Activated CD4-positive, alpha-beta T cell treated with anti-CD3 and anti-CD28 coated beads for 36 hours (primary cell): ENCODE results near the gene ARMH1. TPM values are rescaled to one million over a fixed set of nuclear protein-coding genes. Genes with fewer than 3 reads are reported as not detected.

Source experiments
- ATAC-seq: fragments of 200-7000 bp; cut with Tn5 transposase; one replicate; pipeline ENCODE4 v1.10.0; 2021; ENCODE audit warnings: mild to moderate bottlenecking, moderate library complexity
- CTCF ChIA-PET: fragments of 350-600 bp; sonication (Branson Sonifier 250); formaldehyde crosslinking; loops from one replicate; lab custom pipeline; 2021; ENCODE audit warnings: antibody characterized with exemption; lab: Charles Lee
- POLR2A ChIA-PET: fragments of 350-600 bp; sonication (Branson Sonifier 250); formaldehyde crosslinking; loops from one replicate; lab custom pipeline; 2021; ENCODE audit warnings: antibody characterized with exemption, inconsistent platforms; lab: Charles Lee
- DNase-seq: peaks from one replicate; pipeline ENCODE4 v3.0.0-alpha.2; 2020
- H3K27ac Mint-ChIP-seq: one replicate; pipeline ENCODE4 v1.8.0; 2021; ENCODE audit warnings: mixed read lengths
- H3K27me3 Mint-ChIP-seq: one replicate; pipeline ENCODE4 v1.8.0; 2021; ENCODE audit warnings: mixed read lengths
- H3K36me3 Mint-ChIP-seq: one replicate; pipeline ENCODE4 v1.8.0; 2021; ENCODE audit warnings: low read depth, mixed read lengths
- H3K4me1 Mint-ChIP-seq: one replicate; pipeline ENCODE4 v1.8.0; 2021; ENCODE audit warnings: mixed read lengths
- H3K4me3 Mint-ChIP-seq: one replicate; pipeline ENCODE4 v1.8.0; 2021; ENCODE audit warnings: mild to moderate bottlenecking, moderate library complexity, mixed read lengths
- H3K9me3 Mint-ChIP-seq: one replicate; pipeline ENCODE4 v1.8.0; 2021; ENCODE audit warnings: low read depth, mixed read lengths
- intact Hi-C, 2 experiments: fragments of 100-400 bp; cut with DNase I in 1 of 2; cut with micrococcal nuclease in 1 of 2; formaldehyde crosslinking; loops; one replicate each; pipeline versions ENCODE4 v1.14.2 to v1.15.1; 2022 to 2024; cut with DNase I, micrococcal nuclease
- total RNA-seq, 2 experiments: library from RNA; stranded (reverse); gene quantifications; one replicate each; pipeline ENCODE4 v1.2.3, GENCODE V29; 2021

The ARMH1 gene
- total RNA-seq, 2 experiments from 2014 or later = 67.3 to 75.1 TPM

DNA sequence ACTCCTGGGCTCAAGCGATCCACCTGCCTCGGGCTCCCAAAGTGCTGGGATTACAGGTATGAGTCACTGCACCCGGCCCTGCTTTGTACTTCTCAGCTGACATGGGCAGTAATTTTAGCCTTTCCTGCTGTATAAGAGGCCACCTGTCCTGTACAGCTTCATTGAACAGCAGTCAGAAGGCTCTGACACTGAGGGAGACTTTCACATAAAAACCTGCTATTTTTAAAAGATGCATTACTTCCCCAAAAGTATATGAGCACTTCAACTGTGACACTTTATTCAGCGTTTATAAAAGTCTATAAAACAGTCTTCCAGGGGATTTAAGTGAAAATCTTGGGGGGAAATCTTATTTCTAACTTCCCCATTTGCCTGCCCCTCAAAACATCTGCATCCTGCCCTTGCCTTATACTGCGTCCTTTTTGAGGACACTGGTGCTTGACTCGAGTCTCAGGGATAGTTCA lies 38.8 kb downstream of the ARMH1 start:
- ChIA-PET POLR2A (interaction anchor here (0.6 to 3.6 kb wide), 4 partner anchors 8 to 228 kb away, joined by 3 to 15 read pairs (median 5); no protein-coding TSS in a partner anchor), CTCF (interaction anchor here (1.0 to 1.8 kb wide), 2 partner anchors 17 to 39 kb away, joined by 3 read pairs; partner anchors contain the start of gene TMEM53)
- no peaks in the 10 kb centered on the region for H3K36me3 Mint-ChIP-seq
- ATAC-seq (no peak), DNase-seq (no peak)
- peaks cover 40% of the 10 kb centered on the region for H3K4me1 Mint-ChIP-seq
- no peaks in the 10 kb centered on the region for H3K9me3 Mint-ChIP-seq
- no peak overlapping the region for H3K27ac Mint-ChIP-seq
- intact Hi-C loops = no loop called here
- H3K27me3 Mint-ChIP-seq = no peaks in the 10 kb centered on the region
- no peak overlapping the region for H3K4me3 Mint-ChIP-seq

DNA sequence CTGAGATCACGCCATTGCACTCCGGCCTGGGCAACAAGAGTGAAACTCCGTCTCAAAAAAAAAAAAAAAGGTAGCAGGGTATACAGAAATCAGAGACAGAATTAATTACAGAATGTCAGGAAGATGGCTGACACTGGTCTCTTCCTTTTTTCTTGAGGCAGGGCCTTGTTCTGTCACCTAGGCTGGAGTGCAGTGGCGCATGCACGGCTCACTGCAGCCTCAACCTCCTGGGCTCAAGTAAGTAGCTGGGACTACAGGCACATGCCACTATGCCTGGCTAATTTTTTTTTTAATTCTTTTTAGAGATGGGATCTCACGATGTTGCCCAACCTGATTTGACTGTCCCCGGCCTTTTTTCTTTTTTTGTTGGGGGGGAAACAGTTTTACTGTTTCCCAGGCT lies 40.0 kb downstream of the ARMH1 start:
- peaks cover 43% of the 10 kb centered on the region for H3K4me1 Mint-ChIP-seq
- DNase-seq (no peak), ATAC-seq (no peak)
- peak overlapping the region; percentile 67 for H3K27ac Mint-ChIP-seq
- H3K36me3 Mint-ChIP-seq = no peaks in the 10 kb centered on the region
- intact Hi-C loops = loop anchor here (2.0 kb wide), 2 partner anchors 16 to 778 kb away; partner anchors contain the start of gene RNU5D-1 (in 1 of the 2)
- H3K4me3 Mint-ChIP-seq = no peak overlapping the region
- CTCF ChIA-PET = interaction anchor here (0.6 to 4.1 kb wide), 7 partner anchors 8 to 476 kb away, joined by 3 to 17 read pairs (median 3); partner anchors contain the start of genes RNU5D-1 and TMEM53
- no peaks in the 10 kb centered on the region for H3K27me3 Mint-ChIP-seq
- no peaks in the 10 kb centered on the region for H3K9me3 Mint-ChIP-seq
- POLR2A ChIA-PET = no interaction called here

DNA sequence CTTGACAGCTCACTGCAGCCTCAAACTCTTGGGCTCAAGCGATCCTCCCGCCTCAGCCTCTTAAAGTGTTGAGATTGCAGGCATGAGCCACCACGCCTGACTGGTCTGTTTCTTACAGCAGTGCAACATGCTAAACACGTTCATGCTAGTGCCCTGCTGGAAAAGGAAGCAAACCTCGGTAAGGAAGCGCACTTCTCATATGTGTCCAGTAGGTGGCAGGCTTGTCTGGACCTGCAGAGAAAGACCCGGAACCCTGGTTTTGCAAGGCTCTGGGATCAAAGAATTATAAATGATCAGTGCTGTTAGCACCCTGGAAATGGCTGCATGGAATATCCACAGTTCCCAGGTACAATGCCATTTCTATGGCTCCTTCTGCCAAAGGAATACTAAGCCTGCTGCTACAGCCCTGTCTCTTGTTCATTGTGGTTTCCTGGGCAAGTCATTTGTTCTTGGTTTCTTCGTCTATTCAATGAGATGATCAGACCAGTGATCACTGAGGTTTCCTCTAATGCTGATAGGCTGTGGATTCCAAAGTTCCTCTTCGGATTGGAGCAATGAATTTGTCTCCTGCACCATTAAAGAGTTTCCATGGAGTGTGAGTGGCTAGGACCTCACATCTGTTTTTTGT lies 40.5 kb downstream of the ARMH1 start:
- intact Hi-C loops = loop anchor here (2.0 kb wide), 2 partner anchors 16 to 778 kb away; partner anchors contain the start of gene RNU5D-1 (in 1 of the 2)
- POLR2A ChIA-PET = interaction anchor here (0.6 kb wide), 2 partner anchors 293 to 899 kb away, joined by 3 to 4 read pairs; no protein-coding TSS in a partner anchor

DNA sequence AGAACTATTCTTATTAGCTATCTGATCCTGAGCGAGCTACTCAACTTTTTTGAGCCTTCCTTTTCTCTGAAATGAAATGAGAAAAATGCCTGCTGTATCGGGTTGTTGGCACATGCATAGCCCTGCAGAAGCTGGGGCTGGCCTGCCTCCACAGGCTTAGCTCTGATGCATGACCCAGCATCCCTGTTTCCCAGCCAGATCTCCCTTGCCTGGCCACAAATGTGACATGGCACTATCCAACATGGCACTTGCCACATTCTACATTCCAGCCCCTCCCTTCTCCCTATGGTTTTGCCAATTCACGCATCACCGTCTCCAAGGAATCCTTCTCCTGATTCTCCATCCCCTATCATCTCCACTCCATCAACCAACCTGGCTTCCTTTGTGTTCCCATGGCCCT lies 42.6 kb downstream of the ARMH1 start:
- no peak overlapping the region for H3K27ac Mint-ChIP-seq
- peaks cover 69% of the 10 kb centered on the region for H3K4me1 Mint-ChIP-seq
- intact Hi-C loops = no loop called here
- ChIA-PET CTCF (interaction anchor here (1.3 to 5.7 kb wide), 4 partner anchors 8 to 301 kb away, joined by 5 to 34 read pairs (median 12); partner anchors contain the start of gene RNU5D-1), POLR2A (interaction anchor here (2.0 to 18.5 kb wide), 2 partner anchors 13 to 104 kb away, joined by 13 to 675 read pairs; partner anchors contain the start of gene RNU5D-1)
- no peak for ATAC-seq
- H3K9me3 Mint-ChIP-seq = no peaks in the 10 kb centered on the region
- no peak for DNase-seq
- H3K27me3 Mint-ChIP-seq = no peaks in the 10 kb centered on the region
- peaks cover 3% of the 10 kb centered on the region for H3K36me3 Mint-ChIP-seq
- no peak overlapping the region for H3K4me3 Mint-ChIP-seq

More for the DNA sequence above, 40.5 kb downstream of the ARMH1 start:
- Mint-ChIP-seq H3K9me3 (no peaks in the 10 kb centered on the region), H3K36me3 (no peaks in the 10 kb centered on the region), H3K4me3 (peak overlapping the region; percentile 16), H3K27ac (peak overlapping the region; percentile 67), H3K27me3 (no peaks in the 10 kb centered on the region), H3K4me1 (peaks cover 48% of the 10 kb centered on the region)
- CTCF ChIA-PET = interaction anchor here (0.6 to 5.7 kb wide), 8 partner anchors 9 to 477 kb away, joined by 3 to 34 read pairs (median 4); partner anchors contain the start of genes RNU5D-1 and TMEM53
- DNase-seq (peak; percentile 79), ATAC-seq (peak; percentile 81)

DNA sequence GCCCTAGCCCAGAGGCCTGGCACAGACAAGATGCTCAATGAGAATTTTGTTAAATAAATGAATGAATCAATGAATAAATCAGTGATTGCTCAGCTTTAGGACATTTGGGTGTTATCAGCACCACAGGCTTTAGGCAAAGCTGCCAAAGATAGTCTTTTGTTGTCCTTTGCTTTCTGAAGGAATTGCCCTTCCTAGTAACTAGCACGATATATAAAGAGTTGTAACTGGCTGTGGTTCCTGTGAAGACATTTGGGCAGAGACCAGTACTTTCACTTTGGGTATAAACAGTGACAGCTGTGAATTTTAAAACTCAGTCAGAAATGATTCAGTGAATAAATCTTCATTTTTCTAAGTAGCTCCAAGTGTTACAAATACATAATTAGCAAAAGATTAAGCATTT lies 43.1 kb downstream of the ARMH1 start:
- no peak overlapping the region for H3K27ac Mint-ChIP-seq
- ChIA-PET CTCF (interaction anchor here (0.5 to 5.7 kb wide), 7 partner anchors 9 to 301 kb away, joined by 3 to 34 read pairs (median 5); partner anchors contain the start of gene RNU5D-1), POLR2A (interaction anchor here (0.6 to 18.5 kb wide), 4 partner anchors 13 to 108 kb away, joined by 4 to 675 read pairs (median 8); partner anchors contain the start of genes ARMH1, RNU5D-1 and TMEM53)
- H3K4me1 Mint-ChIP-seq = peaks cover 70% of the 10 kb centered on the region
- ATAC-seq (no peak), DNase-seq (no peak)
- no peaks in the 10 kb centered on the region for H3K9me3 Mint-ChIP-seq
- H3K36me3 Mint-ChIP-seq = peaks cover 3% of the 10 kb centered on the region
- intact Hi-C loops = no loop called here
- no peaks in the 10 kb centered on the region for H3K27me3 Mint-ChIP-seq
- no peak overlapping the region for H3K4me3 Mint-ChIP-seq

DNA sequence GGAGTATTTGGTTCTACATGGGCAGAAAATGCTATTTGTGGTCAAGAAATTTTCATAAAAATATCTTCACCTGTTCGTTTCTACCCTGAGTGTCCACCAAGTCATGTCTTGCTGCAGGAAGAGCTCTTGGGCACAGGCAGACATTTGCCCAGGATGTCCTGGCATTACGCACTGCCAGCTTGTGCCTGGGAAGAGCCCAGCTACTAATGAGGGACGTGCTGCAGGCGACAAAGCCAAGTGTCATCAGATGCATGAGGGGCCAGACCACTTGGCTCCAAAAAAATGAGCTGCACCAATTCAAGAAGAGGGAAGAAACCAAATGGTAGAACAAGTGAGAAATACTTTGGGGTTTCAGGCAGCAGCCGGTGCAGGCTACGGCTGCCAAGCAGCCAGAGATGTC lies 43.6 kb downstream of the ARMH1 start:
- CTCF ChIA-PET = interaction anchor here (0.5 to 5.7 kb wide), 8 partner anchors 9 to 352 kb away, joined by 3 to 34 read pairs (median 3); partner anchors contain the start of gene RNU5D-1
- Mint-ChIP-seq H3K9me3 (no peaks in the 10 kb centered on the region), H3K36me3 (peaks cover 3% of the 10 kb centered on the region), H3K4me1 (peaks cover 73% of the 10 kb centered on the region), H3K27ac (no peak overlapping the region), H3K4me3 (no peak overlapping the region), H3K27me3 (no peaks in the 10 kb centered on the region)
- intact Hi-C loops = no loop called here
- ATAC-seq = no peak
- POLR2A ChIA-PET = interaction anchor here (0.6 to 18.5 kb wide), 4 partner anchors 12 to 107 kb away, joined by 4 to 675 read pairs (median 8); partner anchors contain the start of genes ARMH1, RNU5D-1 and TMEM53
- DNase-seq = no peak

DNA sequence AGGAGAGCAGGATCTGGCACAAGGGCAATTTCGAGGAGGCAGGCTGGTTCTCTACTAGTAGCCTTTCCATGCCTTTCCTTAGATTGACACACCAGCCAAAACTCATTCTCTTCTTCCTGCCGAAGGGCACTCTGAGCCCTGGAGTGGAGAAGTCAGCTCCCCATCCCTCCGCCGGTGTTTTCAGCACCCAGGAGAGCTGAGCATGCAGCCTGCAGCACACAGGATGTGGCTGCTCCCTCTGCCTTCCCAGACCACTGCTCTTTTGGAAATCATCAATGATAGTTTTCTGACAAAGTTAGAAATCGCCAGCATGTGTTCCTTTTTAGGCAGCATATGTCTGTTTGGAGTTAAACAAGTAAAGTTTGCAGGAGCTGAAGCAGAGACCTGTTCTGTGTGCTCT lies 44.8 kb downstream of the ARMH1 start:
- POLR2A ChIA-PET = interaction anchor here (0.5 to 18.5 kb wide), 7 partner anchors 11 to 102 kb away, joined by 3 to 675 read pairs (median 5); partner anchors contain the start of genes PLK3 and RNU5D-1
- CTCF ChIA-PET = interaction anchor here (0.7 to 5.7 kb wide), 3 partner anchors 10 to 1584 kb away, joined by 4 to 34 read pairs (median 7); partner anchors contain the start of gene RNU5D-1
- no peaks in the 10 kb centered on the region for H3K9me3 Mint-ChIP-seq
- intact Hi-C loops = no loop called here
- H3K4me1 Mint-ChIP-seq = peaks cover 83% of the 10 kb centered on the region
- no peak for DNase-seq
- no peak for ATAC-seq
- H3K27ac Mint-ChIP-seq = no peak overlapping the region
- H3K4me3 Mint-ChIP-seq = no peak overlapping the region
- H3K36me3 Mint-ChIP-seq = peaks cover 5% of the 10 kb centered on the region
- H3K27me3 Mint-ChIP-seq = no peaks in the 10 kb centered on the region

DNA sequence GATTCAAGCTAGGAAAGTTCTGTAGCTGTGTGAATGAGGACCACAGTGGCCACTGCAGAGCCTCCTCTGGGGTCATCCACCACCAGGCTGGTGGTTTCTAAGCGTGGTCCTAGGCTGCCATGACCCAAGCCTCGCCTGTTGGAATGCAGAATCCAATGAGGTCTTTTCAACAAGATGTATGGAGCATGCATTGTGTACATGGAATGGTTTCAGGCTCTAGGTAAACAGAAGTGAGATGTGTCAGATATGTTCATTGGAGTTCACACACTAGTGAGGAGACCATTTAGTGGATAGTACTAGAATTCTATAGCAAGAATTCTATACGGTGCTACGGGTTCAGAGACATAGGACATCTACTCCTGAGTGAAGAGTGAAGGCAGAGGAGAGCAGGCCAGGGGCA lies 45.8 kb downstream of the ARMH1 start:
- no peaks in the 10 kb centered on the region for H3K27me3 Mint-ChIP-seq
- no peaks in the 10 kb centered on the region for H3K9me3 Mint-ChIP-seq
- H3K4me3 Mint-ChIP-seq = peak overlapping the region; percentile 16
- CTCF ChIA-PET = interaction anchor here (0.7 to 5.7 kb wide), 2 partner anchors 9 to 1583 kb away, joined by 4 to 34 read pairs; partner anchors contain the start of gene RNU5D-1
- POLR2A ChIA-PET = interaction anchor here (0.6 to 18.5 kb wide), 12 partner anchors 11 to 1526 kb away, joined by 3 to 675 read pairs (median 16); partner anchors contain the start of genes BEST4, PLK3, RNU5D-1 and RPS8
- peak overlapping the region; percentile 47 for H3K27ac Mint-ChIP-seq
- DNase-seq (no peak), ATAC-seq (no peak)
- peaks cover 11% of the 10 kb centered on the region for H3K36me3 Mint-ChIP-seq
- intact Hi-C loops = loop anchor here (2.0 to 5.0 kb wide), 4 partner anchors 19 to 582 kb away; partner anchors contain the start of genes ARMH1 (in 1 of the 2), EIF2B3 (in 1 of the 2), KIF2C (in 1 of the 2) and TMEM53 (in 1 of the 2)
- peaks cover 83% of the 10 kb centered on the region for H3K4me1 Mint-ChIP-seq

DNA sequence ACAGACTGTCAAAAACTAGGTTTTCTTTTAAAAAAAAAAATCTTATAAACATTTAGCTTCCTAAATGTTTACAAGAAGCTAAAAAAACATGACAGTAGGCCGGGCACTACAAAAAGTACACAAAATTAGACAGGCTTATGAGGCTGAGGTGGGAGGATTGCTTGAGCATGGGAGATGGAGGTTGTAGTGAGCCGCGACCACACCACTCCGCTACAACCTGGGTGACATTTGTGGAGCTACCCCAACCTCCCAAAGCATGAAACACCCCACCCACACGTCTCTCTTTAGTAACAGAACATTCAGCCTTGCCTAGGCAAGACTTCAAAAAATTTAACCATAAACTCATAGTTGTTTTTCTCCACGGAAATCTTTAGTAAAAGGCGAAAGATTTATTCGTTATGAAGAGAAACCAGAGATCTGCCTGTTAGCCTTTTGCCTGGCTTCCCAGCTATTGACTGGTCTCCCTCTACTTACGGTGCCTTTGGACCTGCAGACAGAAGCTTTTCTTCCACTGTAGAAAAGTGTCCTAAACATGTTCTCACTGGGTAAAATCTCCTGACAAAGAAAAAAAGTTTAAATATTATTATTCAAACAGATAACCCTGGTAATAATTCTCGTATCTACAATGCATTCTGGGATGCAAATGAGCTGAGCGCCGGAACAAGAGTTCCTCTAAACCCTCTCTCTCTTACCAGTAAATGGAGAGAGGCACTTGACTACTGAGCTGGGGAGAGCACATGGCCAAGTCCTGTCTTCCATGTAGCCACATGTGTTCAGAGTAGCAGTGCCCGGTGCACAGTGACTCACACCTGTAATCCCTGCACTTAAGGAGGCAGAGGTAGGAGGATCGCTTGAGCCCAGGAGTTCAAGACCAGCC lies 47.2 kb downstream of the ARMH1 start:
- H3K27me3 Mint-ChIP-seq = no peaks in the 10 kb centered on the region
- H3K9me3 Mint-ChIP-seq = no peaks in the 10 kb centered on the region
- peak overlapping the region; percentile 66 for H3K4me3 Mint-ChIP-seq
- H3K27ac Mint-ChIP-seq = peak overlapping the region; percentile 96
- DNase-seq = peak; percentile 89
- ChIA-PET POLR2A (interaction anchor here (0.6 to 18.5 kb wide), 63 partner anchors 9 to 1876 kb away, joined by 3 to 675 read pairs (median 6); partner anchors contain the start of genes ARMH1, BEST4, BTBD19 and CCDC163), CTCF (interaction anchor here (0.6 to 1.8 kb wide), 7 partner anchors 10 to 160 kb away, joined by 3 to 41 read pairs (median 5); partner anchors contain the start of genes BTBD19 and RNU5D-1)
- peaks cover 14% of the 10 kb centered on the region for H3K36me3 Mint-ChIP-seq
- intact Hi-C loops = loop anchor here (1.0 to 5.0 kb wide), 8 partner anchors 9 to 581 kb away; partner anchors contain the start of genes KIF2C (in 2 of the 2), ARMH1 (in 1 of the 2), BTBD19 (in 1 of the 2) and EIF2B3 (in 1 of the 2)
- ATAC-seq = peak; percentile 85
- H3K4me1 Mint-ChIP-seq = peaks cover 80% of the 10 kb centered on the region
